ENCODE data around the gene TBCE. TPM values are rescaled to one million over a fixed set of nuclear protein-coding genes. Genes with fewer than 3 reads are reported as not detected.

The TBCE gene
- polyA plus RNA-seq (2013, experiment 1 of 2), result 31.7 TPM
- polyA plus RNA-seq (2013, experiment 2 of 2), result 36.6 TPM

DNA sequence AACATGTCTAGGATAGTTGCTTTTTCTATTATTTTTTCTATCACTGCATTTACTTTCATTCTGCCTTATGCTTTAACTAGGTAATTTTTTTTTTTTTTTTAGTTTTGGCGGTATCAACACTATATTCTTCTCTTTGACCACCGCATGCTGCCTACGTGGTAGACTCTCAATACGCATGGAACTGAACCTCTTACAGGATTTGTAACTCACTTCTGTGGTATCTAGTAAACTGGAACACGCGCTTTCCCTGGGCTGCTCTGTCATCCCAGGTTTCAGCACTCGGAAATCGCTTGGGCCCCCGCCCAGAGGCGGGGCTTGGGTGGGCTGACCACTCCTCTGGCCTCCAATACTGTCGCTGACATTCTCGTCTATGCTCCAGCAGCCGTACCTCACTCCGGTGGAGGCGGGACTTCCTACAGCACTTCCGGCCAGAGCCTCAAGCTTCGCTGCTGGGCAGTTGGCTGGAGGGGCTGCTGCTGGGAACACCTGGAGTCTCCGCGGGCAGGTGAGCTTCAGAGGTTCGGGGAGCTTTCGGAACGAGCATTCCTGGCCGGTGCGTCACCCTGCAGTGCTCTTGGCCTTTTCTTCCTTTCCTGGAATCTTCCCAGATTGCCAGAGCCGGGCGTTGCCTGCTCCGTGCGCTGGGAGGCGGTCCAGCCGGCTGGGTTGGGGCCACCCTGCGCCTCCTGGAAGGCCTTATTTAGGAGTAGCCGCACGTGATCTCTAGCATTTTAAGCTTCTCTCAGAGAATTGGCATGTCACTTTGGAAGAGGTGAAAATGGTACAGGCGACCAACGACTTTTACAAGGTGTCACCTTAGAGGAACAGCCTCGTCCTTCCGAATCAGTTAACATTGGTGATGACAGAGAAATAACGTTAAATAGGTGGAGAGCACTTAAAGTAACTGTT, at the start of gene TBCE:
Gene TBCE, plus strand, starts transcription at position 428 of the 909 bp plus-strand sequence. CDS start 12,623 bp downstream, outside the sequence.
- Histone ChIP-seq H3K36me3 (ENCODE audit: control insufficient read depth, insufficient read depth, low read length) (peaks cover 19% of the 10 kb centered on the region), H3K4me3 (ENCODE audit: extremely low read depth, insufficient read depth, low read length, poor library complexity, severe bottlenecking) (peak within 1 kb of the TSS; percentile 69), H3K27ac (ENCODE audit: low read depth, low read length, severe bottlenecking) (peak within 1 kb of the TSS; percentile 75), H3K4me1 (ENCODE audit: control insufficient read depth, insufficient read depth, low read length, poor library complexity, severe bottlenecking) (no peaks in the 10 kb centered on the region), H3K9me3 (ENCODE audit: control insufficient read depth, low read length) (no peaks in the 10 kb centered on the region)
- whole genome bisulfite sequencing, 2 experiments (ENCODE audit: insufficient coverage in 2 of 2), result 1% methylated on average over 28 to 35 of the region's 38 CpGs

DNA sequence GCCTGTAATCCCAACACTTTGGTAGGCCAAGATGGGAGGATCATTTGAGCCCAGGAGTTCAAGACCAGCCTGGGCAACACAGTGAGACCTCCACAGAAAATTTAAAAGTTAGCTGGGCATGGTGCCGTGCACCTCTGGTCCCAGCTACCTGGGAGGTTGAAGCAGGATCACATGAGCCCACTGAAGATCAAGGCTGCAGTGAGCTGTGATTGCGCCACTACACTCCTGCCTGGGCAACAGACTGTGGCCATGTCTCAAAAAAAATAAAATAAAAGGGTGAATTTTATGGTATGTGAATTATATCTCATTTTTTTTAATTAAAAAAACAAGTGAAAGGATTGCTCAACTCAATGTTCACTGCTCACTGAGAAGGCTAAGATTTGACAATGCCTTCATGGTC, 48.0 kb upstream of the TBCE start:
- Histone ChIP-seq H3K36me3 (ENCODE audit: control insufficient read depth, insufficient read depth, low read length) (peaks cover 63% of the 10 kb centered on the region), H3K27ac (ENCODE audit: low read depth, low read length, severe bottlenecking) (no peak overlapping the region), H3K9me3 (ENCODE audit: control insufficient read depth, low read length) (no peaks in the 10 kb centered on the region), H3K4me1 (ENCODE audit: control insufficient read depth, insufficient read depth, low read length, poor library complexity, severe bottlenecking) (no peaks in the 10 kb centered on the region), H3K4me3 (ENCODE audit: extremely low read depth, insufficient read depth, low read length, poor library complexity, severe bottlenecking) (no peak overlapping the region)
- WGBS, 2 experiments (ENCODE audit: insufficient coverage in 2 of 2), result 86 to 97% methylated on average over 1 to 2 of the region's 2 CpGs

DNA sequence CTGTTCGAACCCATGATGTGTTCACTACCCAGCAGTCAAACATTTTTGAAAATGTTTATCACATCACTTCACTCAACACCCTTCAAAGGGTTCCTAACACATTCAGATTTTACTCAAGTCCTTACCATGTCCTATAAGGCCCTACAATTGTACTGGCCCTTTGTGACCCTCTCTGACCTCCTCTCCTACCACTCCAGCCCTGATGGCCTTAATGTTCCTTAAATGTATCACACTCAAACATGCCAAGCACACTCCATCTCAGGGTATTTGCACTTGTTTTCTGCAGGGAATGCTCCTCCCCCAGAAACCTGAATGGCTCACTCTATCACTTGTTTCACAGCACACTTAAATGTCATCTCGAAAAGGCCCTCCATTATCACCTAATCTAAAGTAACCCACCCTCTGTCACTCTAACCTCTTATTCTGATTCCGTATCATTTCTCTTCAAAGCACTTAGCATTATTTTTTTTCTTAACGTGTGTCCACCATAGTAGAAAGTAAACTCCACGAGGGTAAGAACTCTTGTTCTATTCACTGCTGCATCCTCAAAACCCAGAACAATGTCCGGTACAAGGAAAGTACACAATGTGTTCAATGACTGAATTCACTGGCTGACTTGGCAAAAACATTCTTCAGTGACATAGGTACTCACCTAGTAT, 46.6 kb upstream of the TBCE start:
- no peaks in the 10 kb centered on the region for H3K9me3 ChIP-seq (ENCODE audit: control insufficient read depth, low read length)
- WGBS, 2 experiments (ENCODE audit: insufficient coverage in 2 of 2), result 92 to 97% methylated on average over 5 to 6 of the region's 6 CpGs
- peaks cover 63% of the 10 kb centered on the region for H3K36me3 ChIP-seq (ENCODE audit: control insufficient read depth, insufficient read depth, low read length)
- no peak overlapping the region for H3K27ac ChIP-seq (ENCODE audit: low read depth, low read length, severe bottlenecking)
- no peak overlapping the region for H3K4me3 ChIP-seq (ENCODE audit: extremely low read depth, insufficient read depth, low read length, poor library complexity, severe bottlenecking)
- peaks cover under 1% of the 10 kb centered on the region for H3K4me1 ChIP-seq (ENCODE audit: control insufficient read depth, insufficient read depth, low read length, poor library complexity, severe bottlenecking)

DNA sequence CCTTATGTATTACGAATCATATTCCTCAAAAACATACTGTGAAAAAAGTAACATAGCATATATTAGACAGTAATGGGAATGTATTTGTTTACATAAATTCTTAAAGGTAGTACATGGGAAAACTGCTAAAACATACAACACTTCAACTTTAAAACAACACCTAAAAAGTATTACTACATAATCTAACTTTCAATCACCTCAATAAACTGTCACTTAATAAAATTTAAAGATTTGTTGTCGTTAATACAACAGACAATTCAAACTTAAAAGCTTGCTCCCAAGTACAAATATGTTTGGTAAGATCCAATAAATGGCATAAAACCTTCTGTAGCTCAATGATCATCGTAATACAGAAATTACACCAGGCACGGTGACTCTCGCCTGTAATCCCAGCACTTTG, 42.9 kb upstream of the TBCE start:
- 96 to 100% methylated on average over 3 of the region's 5 CpGs for WGBS, 2 experiments (ENCODE audit: insufficient coverage in 2 of 2)
- Histone ChIP-seq H3K4me1 (ENCODE audit: control insufficient read depth, insufficient read depth, low read length, poor library complexity, severe bottlenecking) (peaks cover 4% of the 10 kb centered on the region), H3K4me3 (ENCODE audit: extremely low read depth, insufficient read depth, low read length, poor library complexity, severe bottlenecking) (no peak overlapping the region), H3K27ac (ENCODE audit: low read depth, low read length, severe bottlenecking) (no peak overlapping the region), H3K36me3 (ENCODE audit: control insufficient read depth, insufficient read depth, low read length) (peaks cover 46% of the 10 kb centered on the region), H3K9me3 (ENCODE audit: control insufficient read depth, low read length) (no peaks in the 10 kb centered on the region)

- H3K9me3 ChIP-seq (ENCODE audit: control insufficient read depth, low read length), result no peaks in the 10 kb centered on the region
These were observed 42.1 kb upstream of the TBCE start for GRCh38 chr1:235325139-235325538.

GRCh38 chr1:235325854-235326253, 41.4 kb upstream of the TBCE start:
- H3K27ac ChIP-seq (ENCODE audit: low read depth, low read length, severe bottlenecking), result no peak overlapping the region
- WGBS, 2 experiments (ENCODE audit: insufficient coverage in 2 of 2), result 80 to 88% methylated on average over 1 of the region's 2 CpGs

More at GRCh38 chr1:235325139-235325538, 42.1 kb upstream of the TBCE start:
- Histone ChIP-seq H3K4me1 (ENCODE audit: control insufficient read depth, insufficient read depth, low read length, poor library complexity, severe bottlenecking) (peaks cover 4% of the 10 kb centered on the region), H3K36me3 (ENCODE audit: control insufficient read depth, insufficient read depth, low read length) (peaks cover 40% of the 10 kb centered on the region), H3K4me3 (ENCODE audit: extremely low read depth, insufficient read depth, low read length, poor library complexity, severe bottlenecking) (no peak overlapping the region), H3K27ac (ENCODE audit: low read depth, low read length, severe bottlenecking) (no peak overlapping the region)
- 70 to 100% methylated on average over 1 to 2 of the region's 3 CpGs for WGBS, 2 experiments (ENCODE audit: insufficient coverage in 2 of 2)

DNA sequence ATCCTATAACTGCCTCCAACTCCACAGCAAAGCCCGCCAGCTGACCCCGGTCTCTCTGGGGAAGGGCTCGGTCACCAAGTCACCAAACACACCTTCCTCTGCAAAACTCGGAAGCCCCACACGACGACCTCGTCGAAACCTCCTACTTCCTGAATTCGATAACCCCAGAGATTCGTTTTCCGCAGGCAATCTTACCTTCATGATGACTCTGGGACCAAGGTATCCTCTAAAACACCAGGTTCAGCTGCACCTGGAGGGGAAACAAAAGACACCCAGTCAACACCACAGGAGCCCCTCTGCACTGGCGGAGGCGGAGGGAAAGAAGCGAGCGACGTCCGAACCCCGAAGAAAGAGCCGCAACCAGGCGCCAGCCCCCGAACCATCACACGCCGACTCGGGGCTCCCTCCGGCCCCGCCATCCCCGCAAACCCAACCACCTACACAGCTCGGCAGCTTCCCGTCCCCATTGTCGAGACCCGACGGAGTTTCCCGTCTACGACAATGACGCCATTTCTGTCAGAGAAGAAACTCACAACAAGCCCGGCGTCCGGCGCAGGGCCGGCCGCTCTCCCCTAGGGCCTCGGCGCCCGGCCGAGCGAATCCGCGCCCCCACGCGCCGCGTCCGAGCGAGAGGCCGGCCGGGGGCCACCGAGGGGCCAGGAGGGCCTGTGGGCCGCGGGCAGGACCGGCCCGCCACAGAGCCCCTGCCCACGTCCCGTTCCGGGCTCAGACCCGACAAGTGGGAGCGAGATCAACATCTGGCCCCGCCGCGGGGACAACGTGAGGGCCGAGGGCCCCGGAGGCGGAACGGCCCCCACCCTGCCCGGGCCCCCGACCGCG, 40.3 kb upstream of the TBCE start:
- H3K4me1 ChIP-seq (ENCODE audit: control insufficient read depth, insufficient read depth, low read length, poor library complexity, severe bottlenecking), result peaks cover 9% of the 10 kb centered on the region
- WGBS, 2 experiments (ENCODE audit: insufficient coverage in 2 of 2), result 0% methylated on average over 36 to 69 of the region's 78 CpGs
- H3K27ac ChIP-seq (ENCODE audit: low read depth, low read length, severe bottlenecking), result peak overlapping the region; percentile 92
- H3K4me3 ChIP-seq (ENCODE audit: extremely low read depth, insufficient read depth, low read length, poor library complexity, severe bottlenecking), result peak overlapping the region; percentile 94
- H3K36me3 ChIP-seq (ENCODE audit: control insufficient read depth, insufficient read depth, low read length), result peaks cover 22% of the 10 kb centered on the region
- no peaks in the 10 kb centered on the region for H3K9me3 ChIP-seq (ENCODE audit: control insufficient read depth, low read length)

More at GRCh38 chr1:235325854-235326253, 41.4 kb upstream of the TBCE start:
- Histone ChIP-seq H3K36me3 (ENCODE audit: control insufficient read depth, insufficient read depth, low read length) (peaks cover 33% of the 10 kb centered on the region), H3K4me3 (ENCODE audit: extremely low read depth, insufficient read depth, low read length, poor library complexity, severe bottlenecking) (peak overlapping the region; percentile 94), H3K9me3 (ENCODE audit: control insufficient read depth, low read length) (no peaks in the 10 kb centered on the region), H3K4me1 (ENCODE audit: control insufficient read depth, insufficient read depth, low read length, poor library complexity, severe bottlenecking) (peaks cover 4% of the 10 kb centered on the region)

GRCh38 chr1:235327559-235328270, 39.5 kb upstream of the TBCE start, which contains the start of gene ARID4B:
Gene ARID4B (minus strand): TSS chr1:235328179. CDS start chr1:235326919, 1,260 bp downstream.
- peaks cover 9% of the 10 kb centered on the region for H3K4me1 ChIP-seq (ENCODE audit: control insufficient read depth, insufficient read depth, low read length, poor library complexity, severe bottlenecking)
- peak within 1 kb of the TSS; percentile 97 for H3K27ac ChIP-seq (ENCODE audit: low read depth, low read length, severe bottlenecking)
- 0% methylated on average over 13 to 41 of the region's 58 CpGs for WGBS, 2 experiments (ENCODE audit: insufficient coverage in 2 of 2)
- H3K9me3 ChIP-seq (ENCODE audit: control insufficient read depth, low read length), result no peaks in the 10 kb centered on the region
- H3K4me3 ChIP-seq (ENCODE audit: extremely low read depth, insufficient read depth, low read length, poor library complexity, severe bottlenecking), result peak within 1 kb of the TSS; percentile 94
- H3K36me3 ChIP-seq (ENCODE audit: control insufficient read depth, insufficient read depth, low read length), result peaks cover 14% of the 10 kb centered on the region

DNA sequence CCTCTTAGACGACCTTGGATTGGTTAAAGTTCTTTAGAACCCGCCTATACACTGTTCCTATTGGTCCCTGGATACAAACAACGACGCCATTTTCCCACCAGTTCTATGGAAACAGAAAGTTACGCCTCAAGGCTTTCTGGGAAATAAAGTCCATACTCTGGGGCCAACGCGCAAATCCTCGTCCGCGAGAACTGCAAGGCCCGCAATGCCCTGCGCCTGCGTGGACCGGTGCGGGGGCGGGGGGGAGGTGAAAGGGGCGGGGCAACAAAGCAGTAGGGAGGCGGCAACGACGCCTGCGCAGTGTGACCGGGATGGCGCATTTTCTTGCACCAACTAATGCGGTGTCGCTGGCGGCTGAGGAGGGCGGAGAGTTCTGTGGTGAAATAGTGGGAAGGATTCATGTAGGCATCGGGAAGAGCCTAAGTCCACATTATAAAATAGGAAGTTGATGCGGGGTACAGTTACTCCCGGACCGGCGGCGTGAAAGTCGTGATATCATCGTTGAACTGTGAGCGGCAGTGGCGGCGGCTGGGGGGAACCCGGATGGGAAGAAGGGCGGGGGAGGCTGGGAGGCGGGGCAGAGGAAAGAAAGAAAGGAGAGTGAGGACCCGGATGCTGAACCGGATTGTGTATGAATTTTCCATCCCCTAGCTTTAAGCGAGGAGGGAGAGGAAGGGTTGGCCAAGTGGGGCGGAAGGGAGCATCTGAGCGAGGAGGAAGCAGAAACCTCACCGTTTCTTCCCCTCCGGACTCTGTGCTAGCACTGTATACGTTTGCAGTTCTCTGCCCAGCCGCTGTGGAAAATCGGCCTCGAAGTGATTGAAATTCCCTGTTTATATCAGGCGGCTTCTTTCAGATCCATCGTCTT, 38.7 kb upstream of the TBCE start, which contains the start of gene GGPS1:
Gene GGPS1, plus strand, starts transcription at position 300 of the 868 bp plus-strand sequence. CDS start 6,695 bp downstream, outside the sequence.
- peaks cover 9% of the 10 kb centered on the region for H3K4me1 ChIP-seq (ENCODE audit: control insufficient read depth, insufficient read depth, low read length, poor library complexity, severe bottlenecking)
- 0% methylated on average over 37 to 47 of the region's 54 CpGs for WGBS, 2 experiments (ENCODE audit: insufficient coverage in 2 of 2)
- H3K27ac ChIP-seq (ENCODE audit: low read depth, low read length, severe bottlenecking), result peak within 1 kb of the TSS; percentile 97
- H3K36me3 ChIP-seq (ENCODE audit: control insufficient read depth, insufficient read depth, low read length), result peaks cover 6% of the 10 kb centered on the region
- no peaks in the 10 kb centered on the region for H3K9me3 ChIP-seq (ENCODE audit: control insufficient read depth, low read length)
- H3K4me3 ChIP-seq (ENCODE audit: extremely low read depth, insufficient read depth, low read length, poor library complexity, severe bottlenecking), result peak within 1 kb of the TSS; percentile 94

All from mesodermal cell (in vitro differentiated cells).